HEK293 (cell line): ENCODE measurements around the gene STK32A.

Source experiments
- BCL6B ChIP-seq: fragments of 450-650 bp; formaldehyde crosslinking; IDR thresholded peaks from 2 replicates; pipeline ENCODE4 v1.5.1; 2017; ENCODE audit warnings: missing biosample characterization, missing genetic modification characterization
- FEZF1 ChIP-seq: fragments of 450-650 bp; formaldehyde crosslinking; IDR thresholded peaks from 2 replicates; pipeline ENCODE4 v1.5.1; 2016; ENCODE audit warnings: missing biosample characterization, missing genetic modification characterization
- HOXC10 ChIP-seq: sonication (generic); formaldehyde crosslinking; IDR thresholded peaks from 2 replicates; pipeline ENCODE4 v1.8.1; 2023; ENCODE audit warnings: mild to moderate bottlenecking, missing genetic modification reagents
- KLF9 ChIP-seq: fragments of 450-650 bp; formaldehyde crosslinking; IDR thresholded peaks from 2 replicates; pipeline ENCODE4 v1.5.1; 2016; ENCODE audit warnings: missing biosample characterization, missing genetic modification characterization, low read depth
- PRDM4 ChIP-seq: fragments of 450-650 bp; formaldehyde crosslinking; IDR thresholded peaks from 2 replicates; pipeline ENCODE4 v1.5.1; 2017; ENCODE audit warnings: missing biosample characterization, missing genetic modification characterization
- SP2 ChIP-seq: fragments of 450-650 bp; formaldehyde crosslinking; IDR thresholded peaks from 2 replicates; pipeline ENCODE4 v1.5.1; 2016; ENCODE audit warnings: missing biosample characterization, missing genetic modification characterization
- SP7 ChIP-seq: fragments of 450-650 bp; formaldehyde crosslinking; IDR thresholded peaks from 2 replicates; pipeline ENCODE4 v1.5.1; 2016; ENCODE audit warnings: missing biosample characterization, missing genetic modification characterization
- TRIM28 ChIP-seq: IDR thresholded peaks from 2 replicates; pipeline ENCODE4 v1.6.1; 2011; ENCODE audit warnings: low read length, control low read depth, borderline replicate concordance
- TSHZ1 ChIP-seq: fragments of 450-650 bp; formaldehyde crosslinking; IDR thresholded peaks from 2 replicates; pipeline ENCODE4 v1.5.1; 2016; ENCODE audit warnings: missing biosample characterization, missing genetic modification characterization, borderline replicate concordance
- ZBTB1 ChIP-seq: fragments of 450-650 bp; formaldehyde crosslinking; IDR thresholded peaks from 2 replicates; pipeline ENCODE4 v1.5.1; 2016; ENCODE audit warnings: missing biosample characterization, missing genetic modification characterization
- ZBTB17 ChIP-seq: fragments of 450-650 bp; formaldehyde crosslinking; IDR thresholded peaks from 2 replicates; pipeline ENCODE4 v1.5.1; 2016; ENCODE audit warnings: missing biosample characterization, missing genetic modification characterization
- ZIC2 ChIP-seq: fragments of 450-650 bp; formaldehyde crosslinking; IDR thresholded peaks from 2 replicates; pipeline ENCODE4 v1.5.1; 2016; ENCODE audit warnings: missing biosample characterization, missing genetic modification characterization
- ZNF121 ChIP-seq: fragments of 450-650 bp; formaldehyde crosslinking; IDR thresholded peaks from 2 replicates; pipeline ENCODE4 v1.5.1; 2016; ENCODE audit warnings: missing biosample characterization, missing genetic modification characterization
- ZNF140 ChIP-seq: fragments of 450-650 bp; formaldehyde crosslinking; IDR thresholded peaks from 2 replicates; pipeline ENCODE4 v1.5.1; 2016; ENCODE audit warnings: missing biosample characterization, missing genetic modification characterization
- ZNF16 ChIP-seq: fragments of 450-650 bp; formaldehyde crosslinking; IDR thresholded peaks from 2 replicates; pipeline ENCODE4 v1.5.1; 2016; ENCODE audit warnings: low read depth, missing biosample characterization, missing genetic modification characterization
- ZNF23 ChIP-seq: fragments of 450-650 bp; formaldehyde crosslinking; IDR thresholded peaks from 2 replicates; pipeline ENCODE4 v1.5.1; 2016; ENCODE audit warnings: missing biosample characterization, missing genetic modification characterization, borderline replicate concordance
- ZNF302 ChIP-seq: fragments of 450-650 bp; formaldehyde crosslinking; IDR thresholded peaks from 2 replicates; pipeline ENCODE4 v1.5.1; 2016; ENCODE audit warnings: missing biosample characterization, missing genetic modification characterization, low read depth
- ZNF341 ChIP-seq: fragments of 450-650 bp; formaldehyde crosslinking; IDR thresholded peaks from 2 replicates; pipeline ENCODE4; 2016; ENCODE audit warnings: low read depth, missing biosample characterization, missing genetic modification characterization
- ZNF362 ChIP-seq: fragments of 450-650 bp; formaldehyde crosslinking; IDR thresholded peaks from 2 replicates; pipeline ENCODE4 v1.5.1; 2016; ENCODE audit warnings: missing biosample characterization, missing genetic modification characterization
- ZNF423 ChIP-seq: fragments of 450-650 bp; formaldehyde crosslinking; IDR thresholded peaks from 2 replicates; pipeline ENCODE4 v1.5.1; 2016; ENCODE audit warnings: missing biosample characterization, missing genetic modification characterization
- ZNF501 ChIP-seq: fragments of 450-650 bp; formaldehyde crosslinking; IDR thresholded peaks from 2 replicates; pipeline ENCODE4 v1.5.1; 2016; ENCODE audit warnings: missing biosample characterization, missing genetic modification characterization
- ZNF521 ChIP-seq: fragments of 450-650 bp; formaldehyde crosslinking; IDR thresholded peaks from 2 replicates; pipeline ENCODE4 v1.5.1; 2017; ENCODE audit warnings: missing biosample characterization, mild to moderate bottlenecking, missing genetic modification characterization
- ZNF580 ChIP-seq: fragments of 450-650 bp; formaldehyde crosslinking; IDR thresholded peaks from 2 replicates; pipeline ENCODE4 v1.5.1; 2016; ENCODE audit warnings: missing biosample characterization, missing genetic modification characterization
- ZNF585B ChIP-seq: fragments of 450-650 bp; formaldehyde crosslinking; IDR thresholded peaks from 2 replicates; pipeline ENCODE4 v1.5.1; 2016; ENCODE audit warnings: missing biosample characterization, missing genetic modification characterization
- ZNF610 ChIP-seq: fragments of 450-650 bp; formaldehyde crosslinking; IDR thresholded peaks from 2 replicates; pipeline ENCODE4 v1.5.1; 2016; ENCODE audit warnings: missing biosample characterization, missing genetic modification characterization, borderline replicate concordance
- ZNF639 ChIP-seq: fragments of 450-650 bp; formaldehyde crosslinking; IDR thresholded peaks from 2 replicates; pipeline ENCODE4 v1.5.1; 2016; ENCODE audit warnings: missing biosample characterization, missing genetic modification characterization
- ZNF660 ChIP-seq: fragments of 450-650 bp; IDR thresholded peaks from 2 replicates; pipeline ENCODE4 v1.5.1; 2018; ENCODE audit warnings: missing biosample characterization, mild to moderate bottlenecking, missing genetic modification characterization
- ZNF692 ChIP-seq: fragments of 450-650 bp; formaldehyde crosslinking; IDR thresholded peaks from 2 replicates; pipeline ENCODE4 v1.5.1; 2016; ENCODE audit warnings: missing biosample characterization, missing genetic modification characterization
- ZNF843 ChIP-seq: fragments of 450-650 bp; formaldehyde crosslinking; IDR thresholded peaks from 2 replicates; pipeline ENCODE4 v1.5.1; 2016; ENCODE audit warnings: missing biosample characterization, missing genetic modification characterization
- ZSCAN16 ChIP-seq: fragments of 450-650 bp; formaldehyde crosslinking; IDR thresholded peaks from 2 replicates; pipeline ENCODE4 v1.5.1; 2016; ENCODE audit warnings: missing biosample characterization, missing genetic modification characterization
- ZSCAN23 ChIP-seq: fragments of 450-650 bp; formaldehyde crosslinking; IDR thresholded peaks from 2 replicates; pipeline ENCODE4 v1.5.1; 2016; ENCODE audit warnings: missing biosample characterization, missing genetic modification characterization

The STK32A gene

GRCh38 chr5:147336876-147337275, 102.0 kb downstream of the STK32A start (continued):
- 0 out of 2 replicates have a peak, but pooled peaks have one; percentile 38 for TF ChIP-seq TSHZ1 (tag by site-specific recombination)
- TF ChIP-seq ZNF423 (tag by site-specific recombination): 0 out of 2 replicates have a peak, but pooled peaks have one; percentile 19
- no peak for TF ChIP-seq KLF9
- no peak for TF ChIP-seq ZNF121 (tag by site-specific recombination)
- TF ChIP-seq ZNF341 (tag by site-specific recombination): peak; percentile 56
- 0 out of 2 replicates have a peak, but pooled peaks have one; percentile 18 for TF ChIP-seq ZNF610 (tag by site-specific recombination)
- no peak for TF ChIP-seq ZNF362 (tag by site-specific recombination)
- TF ChIP-seq ZSCAN23 (tag by site-specific recombination): no peak
- no peak for TF ChIP-seq HOXC10 (CRISPR knock-in tag)
- TF ChIP-seq FEZF1 (tag by site-specific recombination): peak; percentile 87
- no peak for TF ChIP-seq ZSCAN16 (tag by site-specific recombination)
- peak; percentile 67 for TF ChIP-seq PRDM4
- TF ChIP-seq ZNF585B (tag by site-specific recombination): no peak
- 0 out of 2 replicates have a peak, but pooled peaks have one; percentile 45 for TF ChIP-seq TRIM28
- 0 out of 2 replicates have a peak, but pooled peaks have one; percentile 28 for TF ChIP-seq ZNF501 (tag by site-specific recombination)
- TF ChIP-seq ZNF16 (tag by site-specific recombination): no peak
- no peak for TF ChIP-seq ZBTB1 (tag by site-specific recombination)
- no peak for TF ChIP-seq SP2
- TF ChIP-seq ZNF302 (tag by site-specific recombination): no peak
- TF ChIP-seq ZIC2: peak; percentile 37; the same call in 1 of the 2 replicates
- no peak for TF ChIP-seq ZNF23
- no peak for TF ChIP-seq ZNF692 (tag by site-specific recombination)
- TF ChIP-seq ZNF521 (tag by site-specific recombination): no peak
- TF ChIP-seq ZNF843: peak; percentile 80
- TF ChIP-seq SP7 (tag by site-specific recombination): peak; percentile 86
- no peak for TF ChIP-seq ZNF580 (tag by site-specific recombination)
- no peak for TF ChIP-seq ZNF140 (tag by site-specific recombination)
- peak; percentile 47; the same call in 1 of the 2 replicates for TF ChIP-seq ZNF660 (tag by site-specific recombination)
- no peak for TF ChIP-seq ZNF639 (tag by site-specific recombination)
- TF ChIP-seq ZBTB17 (tag by site-specific recombination): no peak
- no peak for TF ChIP-seq BCL6B (tag by site-specific recombination)
